A549 (cell line): ENCODE results near the gene NTRK3. TPM values are rescaled to one million over a fixed set of nuclear protein-coding genes. Genes with fewer than 3 reads are reported as not detected.

Experiments used
- ATAC-seq, 2 experiments: fragments of 200-7000 bp in 1 of 2; fragments of >200 bp in 1 of 2; cut with Nextera tagmentation in 1 of 2; cut with Tn5 transposase in 1 of 2; 3 replicates each; pipeline versions ENCODE4 v1.8.0 to v1.9.1; 2018 to 2020; ENCODE audit warnings: mild to moderate bottlenecking in 1 of 2, moderate library complexity in 1 of 2
- CTCF ChIA-PET: fragments of 300-600 bp; sonication (Branson Sonifier 250); formaldehyde crosslinking; extraction: SDS; loops from one replicate; lab custom pipeline; 2021; ENCODE audit warnings: antibody characterized with exemption, inconsistent platforms; lab: Yijun Ruan, JAX
- POLR2A ChIA-PET: fragments of 350-600 bp; formaldehyde crosslinking; extraction: SDS; loops from one replicate; lab custom pipeline; 2021; ENCODE audit warnings: antibody characterized with exemption, inconsistent platforms; lab: Yijun Ruan, JAX
- DNase-seq, 2 experiments: peaks; one replicate each; pipeline versions ENCODE4 v3.0.0 to v3.0.0-alpha.2; 2011 to 2016; ENCODE audit warnings: low read depth in 1 of 2, low spot score in 1 of 2
- FAIRE-seq: peaks from 2 replicates; lab custom pipeline; 2011; peaks lifted over from hg19 to GRCh38; lab: Jason Lieb, UNC
- H3K27ac ChIP-seq, 2 experiments: fragments of >200 bp; sonication (Bioruptor Twin); formaldehyde crosslinking; 3 replicates each; pipeline ENCODE4 v1.5.1; 2016 to 2017
- H3K4me1 ChIP-seq: fragments of >200 bp; sonication (Bioruptor Twin); formaldehyde crosslinking; 3 replicates; pipeline ENCODE4 v1.6.1; 2016
- H3K4me2 ChIP-seq: fragments of >200 bp; sonication (Bioruptor Twin); formaldehyde crosslinking; 3 replicates; pipeline ENCODE4 v1.6.1; 2016
- H3K4me3 ChIP-seq: fragments of >200 bp; sonication (Bioruptor Twin); formaldehyde crosslinking; 3 replicates; pipeline ENCODE4 v1.5.1; 2016
- H3K9me3 ChIP-seq: fragments of >200 bp; sonication (Bioruptor Twin); formaldehyde crosslinking; 3 replicates; pipeline ENCODE4 v1.6.1; 2016
- BHLHE40 ChIP-seq: IDR thresholded peaks from 2 replicates; pipeline ENCODE4 v1.6.1; 2012; ENCODE audit warnings: low read depth, low read length, inconsistent platforms
- CBX2 ChIP-seq: fragments of 200-600 bp; sonication (generic); IDR thresholded peaks from 2 replicates; pipeline ENCODE4 v1.6.1; 2016; ENCODE audit warnings: low read depth, mild to moderate bottlenecking, borderline replicate concordance
- CEBPB ChIP-seq, 2 experiments: fragments of >200 bp in 1 of 2; sonication (Bioruptor Twin) in 1 of 2; formaldehyde crosslinking in 1 of 2; IDR thresholded peaks; 2 replicates each; pipeline ENCODE4 v1.6.1; 2012 to 2016
- CHD2 ChIP-seq: fragments of 150-350 bp; IDR thresholded peaks from 2 replicates; pipeline ENCODE4 v1.6.1; 2014; ENCODE audit warnings: low read length; ENCODE audit not compliant: partially characterized antibody
- E2F6 ChIP-seq: IDR thresholded peaks from 2 replicates; pipeline ENCODE4 v1.6.1; 2012; ENCODE audit warnings: low read depth, borderline replicate concordance
- EHF ChIP-seq: fragments of 250-450 bp; sonication (Bioruptor Pico); IDR thresholded peaks from 2 replicates; pipeline ENCODE4 v1.5.0; 2020; ENCODE audit warnings: mild to moderate bottlenecking
- EHMT2 ChIP-seq: fragments of 200-600 bp; sonication (generic); IDR thresholded peaks from 2 replicates; pipeline ENCODE4 v1.6.1; 2016; ENCODE audit warnings: antibody characterized with exemption, low read depth, mild to moderate bottlenecking, moderate library complexity
- EP300 ChIP-seq, 2 experiments: fragments of >200 bp; sonication (Bioruptor Twin); formaldehyde crosslinking; IDR thresholded peaks; 2 replicates in 1 of 2; 3 replicates in 1 of 2; pipeline ENCODE4 v1.6.1; 2016 to 2017
- FOSB ChIP-seq: fragments of 250-450 bp; sonication (Bioruptor Pico); IDR thresholded peaks from 2 replicates; pipeline ENCODE4 v1.5.0; 2020; ENCODE audit warnings: mild to moderate bottlenecking, moderate library complexity
- HEYL ChIP-seq: fragments of 250-450 bp; sonication (Bioruptor Pico); IDR thresholded peaks from 2 replicates; pipeline ENCODE4 v1.8.0; 2021; ENCODE audit warnings: mild to moderate bottlenecking, moderate library complexity
- HOXA7 ChIP-seq: fragments of 250-450 bp; sonication (Bioruptor Pico); IDR thresholded peaks from 2 replicates; pipeline ENCODE4 v1.5.0; 2020; ENCODE audit warnings: mild to moderate bottlenecking, moderate library complexity
- HOXB13 ChIP-seq: fragments of 250-450 bp; sonication (Bioruptor Pico); IDR thresholded peaks from 2 replicates; pipeline ENCODE4 v1.5.0; 2020; ENCODE audit warnings: low read depth, mild to moderate bottlenecking, moderate library complexity
- HOXB5 ChIP-seq: fragments of 250-450 bp; sonication (Bioruptor Pico); IDR thresholded peaks from 2 replicates; pipeline ENCODE4 v1.5.0; 2020; ENCODE audit warnings: mild to moderate bottlenecking, moderate library complexity
- JUN ChIP-seq, 2 experiments: fragments of >200 bp; sonication (Bioruptor Twin); formaldehyde crosslinking; IDR thresholded peaks; 2 replicates in 1 of 2; 3 replicates in 1 of 2; pipeline ENCODE4 v1.6.1; 2016 to 2017
- KDM1A ChIP-seq: fragments of 200-600 bp; sonication (generic); IDR thresholded peaks from 2 replicates; pipeline ENCODE4 v1.6.1; 2016; ENCODE audit warnings: low read depth, mild to moderate bottlenecking
- NFE2L2 ChIP-seq: fragments of 150-350 bp; conservative IDR thresholded peaks from 2 replicates; pipeline ENCODE4 v1.6.1; 2014; ENCODE audit warnings: low read length
- NR3C1 ChIP-seq: fragments of >200 bp; sonication (Bioruptor Twin); formaldehyde crosslinking; IDR thresholded peaks from 3 replicates; pipeline ENCODE4 v1.6.1; 2017
- PHF8 ChIP-seq: fragments of 200-600 bp; sonication (generic); IDR thresholded peaks from 2 replicates; pipeline ENCODE4 v1.6.1; 2016; ENCODE audit warnings: low read depth, mild to moderate bottlenecking, antibody characterized with exemption, moderate library complexity, borderline replicate concordance
- POLR2AphosphoS2 ChIP-seq: conservative IDR thresholded peaks from 2 replicates; pipeline ENCODE4 v1.6.1; 2012; ENCODE audit warnings: low read length, improper control_type of control experiment, inconsistent platforms
- RAD21 ChIP-seq, 2 experiments: fragments of >200 bp in 1 of 2; sonication (Bioruptor Twin) in 1 of 2; formaldehyde crosslinking in 1 of 2; IDR thresholded peaks in 1 of 2; conservative IDR thresholded peaks in 1 of 2; 2 replicates in 1 of 2; 3 replicates in 1 of 2; pipeline ENCODE4 v1.6.1; 2012 to 2018; ENCODE audit warnings: inconsistent platforms in 1 of 2
- SMC3 ChIP-seq: fragments of >200 bp; sonication (Bioruptor Twin); formaldehyde crosslinking; IDR thresholded peaks from 3 replicates; pipeline ENCODE4 v1.6.1; 2018; ENCODE audit warnings: inconsistent platforms
- SREBF2 ChIP-seq: fragments of 450-650 bp; IDR thresholded peaks from 2 replicates; pipeline ENCODE4 v1.6.1; 2014; ENCODE audit warnings: mild to moderate bottlenecking, moderate library complexity
- USF2 ChIP-seq: fragments of 450-650 bp; IDR thresholded peaks from 2 replicates; pipeline ENCODE4 v1.6.1; 2014; ENCODE audit warnings: antibody characterized with exemption
- ZC3H11A ChIP-seq: fragments of 450-650 bp; IDR thresholded peaks from 2 replicates; pipeline ENCODE4 v1.6.1; 2014; ENCODE audit warnings: antibody characterized with exemption, mild to moderate bottlenecking
- ZNF302 ChIP-seq: fragments of 250-450 bp; sonication (Bioruptor Pico); IDR thresholded peaks from 2 replicates; pipeline ENCODE4 v1.9.0; 2021; ENCODE audit warnings: inconsistent platforms, mild to moderate bottlenecking, moderate library complexity
- ZSCAN20 ChIP-seq: fragments of 250-450 bp; sonication (Bioruptor Pico); IDR thresholded peaks from 2 replicates; pipeline ENCODE4 v1.8.0; 2022; ENCODE audit warnings: mild to moderate bottlenecking, moderate library complexity
- WGBS: methylation state at CpG from one replicate; pipeline ENCODE4 v1.1.6; 2017; ENCODE audit errors: missing lambda C conversion rate; 5-methylcytosine and 5-hydroxymethylcytosine counted together
- polyA plus RNA-seq, 4 experiments: library from polyadenylated mRNA; depleted of rRNA in 3 of 4; stranded (reverse); fragments of >200 nt; fragmentation: RNase III in 1 of 4; extraction: RNeasy Plus Mini Kit Qiagen cat#74134 plus additional on column Dnase treatment in 1 of 4; gene quantifications; 2 replicates in 3 of 4; 3 replicates in 1 of 4; pipeline ENCODE4 v1.2.3, GENCODE V29; 2011 to 2017
- TF ChIP-seq, protein P1 (sequence below): fragments of >200 bp; sonication (Bioruptor Twin); formaldehyde crosslinking; IDR thresholded peaks from 3 replicates; pipeline ENCODE4 v1.5.1; 2016
- TF ChIP-seq, protein P2 (sequence below): fragments of >200 bp; sonication (Bioruptor Twin); formaldehyde crosslinking; IDR thresholded peaks from 3 replicates; pipeline ENCODE4 v1.6.1; 2016

Gene NTRK3
- polyA plus RNA-seq, 2 of the 4 experiments (the other 2 are of a cell fraction) = 55.0 to 55.2 TPM

GRCh38 chr15:87858651-87859050 lies 397.9 kb downstream of the NTRK3 start:
- Histone ChIP-seq H3K9me3 (no peaks in the 10 kb centered on the region), H3K4me1 (no peaks in the 10 kb centered on the region), H3K27ac (no peak overlapping the region), H3K4me2 (no peak overlapping the region), H3K4me3 (no peak overlapping the region)
- WGBS = 24% methylated on average over 2 of the region's 2 CpGs
- no peak for ATAC-seq
- FAIRE-seq = no peak
- ChIA-PET CTCF (no interaction called here), POLR2A (no interaction called here)
- DNase-seq = no peak
- TF ChIP-seq CBX2 (no peak), SREBF2 (no peak), ZC3H11A (no peak), USF2 (no peak), PHF8 (no peak), RAD21 (conservative IDR thresholded peaks at IDR 0.05 in 1 of 2, IDR thresholded peaks at IDR 0.05 in 1 of 2) (no peak), HOXA7 (CRISPR knock-in tag) (no peak), ZSCAN20 (no peak), EP300 (IDR thresholded peaks at IDR 0.05) (no peak), CHD2 (no peak), ZNF302 (CRISPR knock-in tag) (no peak), POLR2AphosphoS2 (no peak)

DNA sequence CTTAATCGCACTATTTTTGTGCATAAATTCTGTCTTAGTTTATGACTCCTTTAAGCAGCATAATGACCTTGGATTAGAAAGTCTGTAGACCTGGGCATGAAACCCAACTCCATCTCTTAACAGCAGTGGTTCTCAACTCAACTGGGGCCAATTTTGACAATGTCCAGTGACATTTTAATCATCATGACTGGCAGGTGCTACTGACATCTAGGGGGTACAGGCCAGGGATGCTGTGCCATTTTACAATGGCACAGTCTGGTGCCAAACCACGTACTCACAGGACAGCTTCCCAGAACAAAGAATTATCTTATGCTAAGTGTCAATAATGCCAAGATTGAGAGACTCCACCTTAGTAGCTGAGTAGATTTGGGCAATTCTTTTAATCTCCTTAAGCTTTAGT lies 405.0 kb downstream of the NTRK3 start:
- Histone ChIP-seq H3K9me3 (no peaks in the 10 kb centered on the region), H3K4me3 (no peak overlapping the region), H3K4me2 (no peak overlapping the region), H3K4me1 (no peaks in the 10 kb centered on the region), H3K27ac (no peak overlapping the region)
- FAIRE-seq (no peak), ATAC-seq (no peak), DNase-seq (no peak)
- ChIA-PET POLR2A (no interaction called here), CTCF (no interaction called here)
- TF ChIP-seq HEYL (CRISPR knock-in tag) = no peak
- TF ChIP-seq HOXB13 (CRISPR knock-in tag) = no peak
- TF ChIP-seq BHLHE40 = no peak
- no peak for TF ChIP-seq CEBPB (IDR thresholded peaks at IDR 0.05)
- TF ChIP-seq SMC3 = no peak
- TF ChIP-seq EHF (CRISPR knock-in tag) = no peak
- TF ChIP-seq, protein P1, sequence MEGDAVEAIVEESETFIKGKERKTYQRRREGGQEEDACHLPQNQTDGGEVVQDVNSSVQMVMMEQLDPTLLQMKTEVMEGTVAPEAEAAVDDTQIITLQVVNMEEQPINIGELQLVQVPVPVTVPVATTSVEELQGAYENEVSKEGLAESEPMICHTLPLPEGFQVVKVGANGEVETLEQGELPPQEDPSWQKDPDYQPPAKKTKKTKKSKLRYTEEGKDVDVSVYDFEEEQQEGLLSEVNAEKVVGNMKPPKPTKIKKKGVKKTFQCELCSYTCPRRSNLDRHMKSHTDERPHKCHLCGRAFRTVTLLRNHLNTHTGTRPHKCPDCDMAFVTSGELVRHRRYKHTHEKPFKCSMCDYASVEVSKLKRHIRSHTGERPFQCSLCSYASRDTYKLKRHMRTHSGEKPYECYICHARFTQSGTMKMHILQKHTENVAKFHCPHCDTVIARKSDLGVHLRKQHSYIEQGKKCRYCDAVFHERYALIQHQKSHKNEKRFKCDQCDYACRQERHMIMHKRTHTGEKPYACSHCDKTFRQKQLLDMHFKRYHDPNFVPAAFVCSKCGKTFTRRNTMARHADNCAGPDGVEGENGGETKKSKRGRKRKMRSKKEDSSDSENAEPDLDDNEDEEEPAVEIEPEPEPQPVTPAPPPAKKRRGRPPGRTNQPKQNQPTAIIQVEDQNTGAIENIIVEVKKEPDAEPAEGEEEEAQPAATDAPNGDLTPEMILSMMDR = no peak
- TF ChIP-seq NFE2L2 = no peak
- TF ChIP-seq EHMT2 = no peak
- no peak for TF ChIP-seq JUN (IDR thresholded peaks at IDR 0.05)
- no peak for TF ChIP-seq NR3C1
- no peak for TF ChIP-seq E2F6
- TF ChIP-seq CHD2 = no peak
- no peak for TF ChIP-seq ZNF302 (CRISPR knock-in tag)
- no peak for TF ChIP-seq HOXB5
- TF ChIP-seq FOSB = no peak
- TF ChIP-seq KDM1A = no peak
- TF ChIP-seq USF2 = no peak
- TF ChIP-seq, protein P2, sequence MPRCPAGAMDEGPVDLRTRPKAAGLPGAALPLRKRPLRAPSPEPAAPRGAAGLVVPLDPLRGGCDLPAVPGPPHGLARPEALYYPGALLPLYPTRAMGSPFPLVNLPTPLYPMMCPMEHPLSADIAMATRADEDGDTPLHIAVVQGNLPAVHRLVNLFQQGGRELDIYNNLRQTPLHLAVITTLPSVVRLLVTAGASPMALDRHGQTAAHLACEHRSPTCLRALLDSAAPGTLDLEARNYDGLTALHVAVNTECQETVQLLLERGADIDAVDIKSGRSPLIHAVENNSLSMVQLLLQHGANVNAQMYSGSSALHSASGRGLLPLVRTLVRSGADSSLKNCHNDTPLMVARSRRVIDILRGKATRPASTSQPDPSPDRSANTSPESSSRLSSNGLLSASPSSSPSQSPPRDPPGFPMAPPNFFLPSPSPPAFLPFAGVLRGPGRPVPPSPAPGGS = no peak
- 54% methylated on average over 2 of the region's 2 CpGs for WGBS
